ENCODE results near the gene LEMD2.

The LEMD2 gene

DNA sequence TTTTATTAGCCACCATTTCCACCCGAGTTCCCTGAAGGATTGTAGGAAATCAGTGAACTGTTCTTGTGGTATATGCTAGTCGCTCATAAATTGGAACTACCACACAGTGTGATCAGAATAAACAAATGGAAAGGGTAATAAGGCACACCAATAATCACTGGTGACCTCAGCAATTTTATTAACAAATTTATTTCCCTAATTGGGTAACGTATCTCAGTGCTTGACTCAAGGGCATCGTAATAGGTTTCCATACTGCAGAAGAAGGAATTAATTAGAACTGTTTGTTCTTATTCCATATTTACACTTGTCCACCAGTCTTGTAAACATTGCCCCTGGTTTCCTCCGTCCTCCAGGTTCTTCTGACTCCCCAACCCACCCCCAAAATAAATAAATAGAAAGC, 67.4 kb downstream of the LEMD2 start:
- Histone ChIP-seq H3K27ac (no peak overlapping the region), H3K4me3 (ENCODE audit: low read depth, low read length) (no peak overlapping the region), H3K27me3 (replicated peaks) (peaks cover 37% of the 10 kb centered on the region), H3K36me3 (replicated peaks) (no peaks in the 10 kb centered on the region)
- in situ Hi-C loops (cut with HindIII; ENCODE audit: low pct_ligation_motif_present, low sequenced_read_pairs), result no loop called here
- TF ChIP-seq, protein P1, sequence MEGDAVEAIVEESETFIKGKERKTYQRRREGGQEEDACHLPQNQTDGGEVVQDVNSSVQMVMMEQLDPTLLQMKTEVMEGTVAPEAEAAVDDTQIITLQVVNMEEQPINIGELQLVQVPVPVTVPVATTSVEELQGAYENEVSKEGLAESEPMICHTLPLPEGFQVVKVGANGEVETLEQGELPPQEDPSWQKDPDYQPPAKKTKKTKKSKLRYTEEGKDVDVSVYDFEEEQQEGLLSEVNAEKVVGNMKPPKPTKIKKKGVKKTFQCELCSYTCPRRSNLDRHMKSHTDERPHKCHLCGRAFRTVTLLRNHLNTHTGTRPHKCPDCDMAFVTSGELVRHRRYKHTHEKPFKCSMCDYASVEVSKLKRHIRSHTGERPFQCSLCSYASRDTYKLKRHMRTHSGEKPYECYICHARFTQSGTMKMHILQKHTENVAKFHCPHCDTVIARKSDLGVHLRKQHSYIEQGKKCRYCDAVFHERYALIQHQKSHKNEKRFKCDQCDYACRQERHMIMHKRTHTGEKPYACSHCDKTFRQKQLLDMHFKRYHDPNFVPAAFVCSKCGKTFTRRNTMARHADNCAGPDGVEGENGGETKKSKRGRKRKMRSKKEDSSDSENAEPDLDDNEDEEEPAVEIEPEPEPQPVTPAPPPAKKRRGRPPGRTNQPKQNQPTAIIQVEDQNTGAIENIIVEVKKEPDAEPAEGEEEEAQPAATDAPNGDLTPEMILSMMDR (IDR thresholded peaks at IDR 0.05; ENCODE audit: low read depth, low read length, missing control alignments), result no peak
- no peak for DNase-seq

Data from brain microvascular endothelial cell (primary cell).